Measurements from ENCODE around the gene WDR86.

WDR86 gene

DNA sequence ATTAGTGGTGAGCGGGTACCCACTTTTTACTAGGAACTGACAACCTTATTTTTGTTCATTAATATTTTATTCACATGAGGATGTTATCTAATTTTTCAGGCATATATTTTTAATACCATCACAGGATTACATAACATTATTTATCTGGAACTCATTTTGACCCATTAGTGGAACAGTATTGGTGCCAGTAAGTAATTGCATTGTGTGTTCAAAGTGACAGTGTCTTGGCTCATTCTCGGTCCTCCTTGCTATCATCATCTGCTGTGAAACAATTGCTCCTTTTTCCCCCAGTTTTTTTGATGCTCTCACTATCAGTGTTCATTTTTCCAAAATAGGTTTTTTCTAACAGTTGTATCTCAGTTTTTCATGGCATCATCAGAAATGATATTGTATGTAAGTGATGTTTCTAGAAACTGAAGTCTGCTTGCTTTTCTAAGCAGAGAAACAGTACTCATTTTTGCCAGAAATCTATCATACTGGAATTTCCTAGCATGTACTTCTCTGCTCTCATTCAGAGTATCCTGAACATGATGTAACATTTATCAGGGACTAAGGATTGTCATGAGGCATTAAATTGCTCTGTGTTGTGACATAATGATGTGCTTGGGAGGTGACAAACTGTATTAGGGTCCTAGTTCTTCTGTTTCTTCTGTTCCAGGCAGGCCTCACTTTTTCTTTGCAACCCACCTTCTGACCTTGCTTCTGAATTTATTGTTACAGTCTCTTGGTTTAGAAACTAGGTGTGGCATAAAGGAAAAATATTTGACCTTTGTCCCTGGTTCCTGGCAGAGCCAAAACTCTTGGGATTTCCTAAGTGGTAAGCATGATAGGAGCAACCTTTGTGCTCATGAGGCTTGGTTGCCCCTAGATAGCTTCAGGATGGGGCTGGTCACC, 64.0 kb downstream of the WDR86 start:
- no peak for DNase-seq

GRCh38 chr7:151343516-151343915, 66.3 kb downstream of the WDR86 start:
- no peak for DNase-seq

DNA sequence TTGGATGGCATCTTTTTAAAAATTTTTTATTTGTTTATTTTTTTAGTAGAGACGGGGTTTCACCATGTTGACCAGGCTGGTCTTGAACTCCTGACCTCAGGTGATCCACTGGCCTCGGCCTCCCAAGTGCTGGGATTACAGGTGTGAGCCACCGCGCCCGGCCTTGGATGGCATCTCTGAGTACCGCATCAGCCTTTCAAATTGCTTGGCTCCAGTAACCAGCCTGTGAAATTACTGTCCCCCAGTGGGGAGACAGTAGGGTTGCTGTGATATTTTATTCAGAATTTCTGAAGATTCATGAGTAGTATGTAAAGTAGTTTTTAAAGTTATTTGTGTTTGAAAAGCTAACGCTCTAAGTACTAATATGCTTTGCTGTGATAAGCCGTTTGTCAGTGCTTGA, 67.0 kb downstream of the WDR86 start:
- DNase-seq: no peak

GRCh38 chr7:151342102-151342646, 67.7 kb downstream of the WDR86 start:
- DNase-seq: peak; percentile 12

GRCh38 chr7:151341357-151342101, 68.3 kb downstream of the WDR86 start, which contains the start of gene NUB1:
Gene NUB1 (plus strand): TSS chr7:151341812. CDS start chr7:151345350, 3,538 bp downstream.
- peak; percentile 95 for DNase-seq

- DNase-seq: no peak
Measured at GRCh38 chr7:151340794-151341356, 69.0 kb downstream of the WDR86 start.

DNA sequence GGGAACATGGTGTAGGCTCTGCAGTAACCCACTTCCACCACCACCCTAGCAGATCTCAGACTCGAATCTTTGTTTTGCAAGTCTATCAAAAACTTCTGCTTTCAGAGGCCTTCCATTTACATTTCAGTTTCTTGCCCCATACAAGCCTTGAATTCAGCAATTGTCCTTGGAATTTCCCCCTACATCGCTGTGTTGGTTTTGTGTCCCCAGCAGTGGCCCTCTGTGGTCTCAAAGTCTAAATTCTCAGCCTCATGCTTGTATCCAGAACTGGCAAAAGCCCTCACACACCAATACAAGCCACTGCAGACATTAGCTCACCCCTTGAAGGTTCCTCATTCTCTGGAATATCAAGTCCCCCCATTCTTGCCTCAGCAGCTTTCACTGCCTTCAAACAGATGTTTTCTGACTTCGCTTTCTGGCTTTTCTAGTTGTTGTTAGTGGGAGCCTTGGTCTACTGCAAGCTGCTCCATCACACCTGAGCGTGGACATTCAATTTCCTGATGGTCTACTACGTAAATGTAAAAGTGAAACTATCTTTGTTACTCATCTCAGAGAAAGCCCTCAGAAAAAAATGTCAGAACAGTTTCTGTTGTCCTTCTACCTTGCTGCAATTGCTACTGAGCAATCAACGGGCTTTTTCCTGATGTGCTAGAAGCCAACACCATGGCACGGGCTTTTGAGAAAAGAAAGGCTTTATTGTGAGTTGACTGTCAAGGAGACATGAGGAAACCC, 70.0 kb downstream of the WDR86 start:
- DNase-seq: peak; percentile 43

DNA sequence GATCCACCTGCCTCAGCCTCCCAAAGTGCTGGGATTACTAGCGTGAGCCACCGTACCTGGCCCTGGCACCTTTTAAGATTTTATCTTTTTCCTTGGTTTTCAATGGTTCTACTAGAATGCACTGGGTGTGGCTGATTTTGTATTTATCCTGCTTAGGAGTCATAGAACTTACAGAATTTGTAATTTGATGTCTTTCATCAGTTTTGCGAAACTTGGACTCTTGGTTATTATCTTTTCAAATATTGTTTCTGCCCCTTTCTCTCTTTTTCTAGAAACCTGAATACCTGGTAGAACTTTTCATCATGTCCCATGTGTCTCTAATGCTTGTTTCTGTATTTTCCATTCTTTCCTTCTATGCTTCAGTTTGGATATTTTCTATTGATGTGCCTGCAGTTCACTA, 71.0 kb downstream of the WDR86 start:
- DNase-seq: no peak

GRCh38 chr7:151337346-151337745, 72.5 kb downstream of the WDR86 start:
- DNase-seq: no peak

GRCh38 chr7:151336027-151336708, 73.7 kb downstream of the WDR86 start:
- DNase-seq: no peak

- peak; percentile 3 for DNase-seq
Measured at GRCh38 chr7:151334628-151335027, 75.2 kb downstream of the WDR86 start.

Measured in hematopoietic multipotent progenitor cell treated with erythropoietin and hydrocortisone succinate and interleukin-3 and kit ligand, for 6 days (in vitro differentiated cells).